Right lobe of liver (tissue), 6 donors: Measurements from ENCODE around the gene NCAPH2. TPM values are rescaled to one million over a fixed set of nuclear protein-coding genes. Genes with fewer than 3 reads are reported as not detected.

Experiments used
- ATAC-seq, 4 donors: fragments of 200-7000 bp; cut with Tn5 transposase; one replicate each; pipeline ENCODE4 v1.9.1; 2020; ENCODE audit warnings: mild to moderate bottlenecking in 4 of 4, moderate library complexity in 4 of 4
- DNase-seq, 3 donors: peaks; one replicate each; pipeline ENCODE4 v3.0.0-alpha.2; 2020
- H3K27ac ChIP-seq, 3 donors: fragments of 200-600 bp; one replicate each; pipeline ENCODE4 v1.8.0; 2022
- H3K27me3 ChIP-seq, 2 donors: fragments of 200-600 bp; one replicate each; pipeline ENCODE4 v1.8.0; 2022
- H3K36me3 ChIP-seq, 4 donors: fragments of 200-600 bp; sonication (generic) in 1 of 4; one replicate each; pipeline versions ENCODE4 v1.5.1 to v1.8.0; 2017 to 2022; ENCODE audit warnings: control low read depth in 1 of 4
- H3K4me1 ChIP-seq, 4 donors: fragments of 200-600 bp; sonication (generic) in 1 of 4; one replicate each; pipeline versions ENCODE4 v1.5.1 to v1.8.0; 2017 to 2022; ENCODE audit warnings: control low read depth in 1 of 4
- H3K4me3 ChIP-seq, 3 donors: fragments of 200-600 bp; one replicate each; pipeline ENCODE4 v1.8.0; 2022
- H3K9me3 ChIP-seq, 4 donors: fragments of 200-600 bp; sonication (generic) in 1 of 4; one replicate each; pipeline versions ENCODE4 v1.5.1 to v1.8.0; 2017 to 2022; ENCODE audit warnings: control low read depth in 1 of 4
- CTCF ChIP-seq, 4 donors: fragments of 200-600 bp in 3 of 4; fragments of 450-650 bp in 1 of 4; IDR thresholded peaks; one replicate each; pipeline versions ENCODE4 v1.5.1 to v1.8.0; 2016 to 2022; ENCODE audit warnings: antibody characterized with exemption in 4 of 4, mild to moderate bottlenecking in 2 of 4
- POLR2A ChIP-seq: fragments of 450-650 bp; IDR thresholded peaks from one replicate; pipeline ENCODE4 v1.6.1; 2017; ENCODE audit warnings: antibody characterized with exemption, mild to moderate bottlenecking
- WGBS: methylation state at CpG from one replicate; pipeline ENCODE4 v1.1.6; 2018; ENCODE audit warnings: low coverage, low lambda C conversion rate; ENCODE audit not compliant: insufficient coverage; ENCODE audit errors: missing lambda C conversion rate; 5-methylcytosine and 5-hydroxymethylcytosine counted together
- intact Hi-C, 2 donors: fragments of 100-400 bp; cut with DNase I; formaldehyde crosslinking; loops; one replicate each; pipeline versions ENCODE4 v1.11.2 to v1.14.1; 2022
- total RNA-seq, 6 experiments: library from RNA; depleted of rRNA in 2 of 6; stranded (reverse); fragments of >200 nt in 2 of 6; fragmentation: NEBNext Ultra II Directional in 3 of 6; extraction: Animal tissue kit (Norgen Biotek cat#: 25700) in 3 of 6; gene quantifications; one replicate each; pipeline versions ENCODE4 v1.1.0 to v1.2.4, GENCODE V29; 2016 to 2023
- donor health status: DM: no; HTN: yes; CAD: no.
- donor health status: DM: no; HTN: no; CAD: no.
- donor health status: DM: no; HTN: no; CAD: no.
- donor health status: DM: no; HTN: yes; CAD: no.
- donor health status: DM: no; HTN: yes; CAD: no.

Gene NCAPH2
- total RNA-seq, 6 experiments from 2014 or later, result 11.4 to 17.3 (median 13.9) TPM

DNA sequence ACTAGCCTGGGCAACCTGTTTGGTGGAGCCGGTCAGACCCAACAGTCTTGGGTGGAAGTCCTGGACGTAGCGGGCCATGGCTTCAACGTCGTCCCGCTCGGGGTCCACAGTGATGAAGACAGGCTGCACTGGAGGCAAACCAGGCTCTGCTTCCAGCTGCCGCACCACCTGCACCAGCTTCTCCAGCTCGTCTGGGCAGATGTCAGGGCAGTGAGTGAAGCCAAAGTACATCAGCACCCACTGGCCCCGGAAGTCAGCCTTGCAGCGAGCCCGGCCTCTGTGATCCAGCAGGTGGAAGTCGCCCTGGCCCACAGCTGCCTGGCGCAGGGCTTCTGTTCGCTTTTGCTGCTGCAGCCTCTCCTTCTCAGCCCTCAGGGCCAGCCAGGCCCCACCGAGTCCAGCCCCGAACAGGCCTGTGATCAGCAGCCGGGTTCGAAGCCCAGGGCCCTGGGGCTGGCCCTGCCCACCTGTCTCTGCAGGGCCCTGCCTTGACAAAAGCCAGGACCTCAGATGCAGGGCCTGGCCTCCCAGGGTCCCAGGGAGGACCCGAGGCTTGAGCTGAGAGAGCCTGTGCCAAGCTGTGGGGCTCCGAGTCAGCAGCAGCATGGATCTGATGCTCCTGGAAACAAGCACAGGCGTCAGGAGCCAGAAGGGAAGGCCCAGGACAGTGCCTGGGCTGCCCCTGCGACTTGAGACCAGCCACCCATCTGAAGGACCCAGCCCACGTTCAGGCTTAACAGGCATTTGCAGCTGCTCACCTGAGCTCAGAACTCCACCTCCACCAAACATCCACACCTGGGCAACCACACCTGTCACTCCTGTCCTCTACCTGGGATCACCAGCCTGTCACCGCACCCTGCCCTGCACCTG lies 16.0 kb downstream of the NCAPH2 start:
- TF ChIP-seq POLR2A, result no peak
- no peak for TF ChIP-seq CTCF (IDR thresholded peaks at IDR 0.05)
- intact Hi-C loops, result loop anchor here in 1 of 2 donors (10.0 kb wide), 1 partner anchor 91 kb away; no protein-coding TSS in a partner anchor
- DNase-seq (peak in 2 of 3 donors; percentile 55 to 60), ATAC-seq (no peak)
- H3K27me3 ChIP-seq, result no peaks in the 10 kb centered on the region
- peaks cover 0 to 24% (median 10%) of the 10 kb centered on the region in 4 donors for H3K4me1 ChIP-seq
- no peaks in the 10 kb centered on the region for H3K9me3 ChIP-seq
- peak overlapping the region in 1 of 3 donors; percentile 87 for H3K27ac ChIP-seq
- WGBS, result no CpG with 5 or more reads among the region's 25 CpGs
- peak overlapping the region; percentile 66 to 74 (median 68) for H3K4me3 ChIP-seq
- H3K36me3 ChIP-seq, result peaks cover 0 to 27% (median 3%) of the 10 kb centered on the region in 4 donors

- TF ChIP-seq CTCF (IDR thresholded peaks at IDR 0.05) (no peak), POLR2A (no peak)
- H3K27me3 ChIP-seq, result no peaks in the 10 kb centered on the region
- WGBS, result 1% methylated on average over 15 of the region's 19 CpGs
- H3K4me3 ChIP-seq, result peak overlapping the region; percentile 66 to 74 (median 68)
- intact Hi-C loops, result loop anchor here in 1 of 2 donors (10.0 kb wide), 1 partner anchor 90 kb away; no protein-coding TSS in a partner anchor
- peak overlapping the region; percentile 76 to 94 (median 87) for H3K27ac ChIP-seq
- DNase-seq (no peak), ATAC-seq (no peak)
- peaks cover 0 to 25% (median 12%) of the 10 kb centered on the region in 4 donors for H3K4me1 ChIP-seq
- H3K36me3 ChIP-seq, result peaks cover 0 to 23% (median 3%) of the 10 kb centered on the region in 4 donors
- H3K9me3 ChIP-seq, result no peaks in the 10 kb centered on the region
Measured at GRCh38 chr22:50524676-50525103, 16.7 kb downstream of the NCAPH2 start.

GRCh38 chr22:50525104-50525857 lies 17.3 kb downstream of the NCAPH2 start, which contains the start of gene SCO2:
TSS of gene SCO2 (minus strand) at chr22:50525598. CDS start at chr22:50524411, 1,187 bp downstream.
- no peaks in the 10 kb centered on the region for H3K27me3 ChIP-seq
- 0% methylated on average over 15 of the region's 84 CpGs for WGBS
- ATAC-seq, result peak; percentile 38 to 64 (median 56)
- peaks cover 0 to 23% (median 3%) of the 10 kb centered on the region in 4 donors for H3K36me3 ChIP-seq
- no peaks in the 10 kb centered on the region for H3K9me3 ChIP-seq
- intact Hi-C loops, result loop anchor here in 1 of 2 donors (10.0 kb wide), 1 partner anchor 90 kb away; no protein-coding TSS in a partner anchor
- DNase-seq, result peak; percentile 97
- peak within 1 kb of the TSS; percentile 66 to 74 (median 68) for H3K4me3 ChIP-seq
- H3K4me1 ChIP-seq, result peaks cover 0 to 25% (median 12%) of the 10 kb centered on the region in 4 donors
- peak; percentile 92 for TF ChIP-seq POLR2A
- peak; percentile 8 to 36 (median 29) for TF ChIP-seq CTCF (IDR thresholded peaks at IDR 0.05)
- peak within 1 kb of the TSS; percentile 76 to 94 (median 87) for H3K27ac ChIP-seq

DNA sequence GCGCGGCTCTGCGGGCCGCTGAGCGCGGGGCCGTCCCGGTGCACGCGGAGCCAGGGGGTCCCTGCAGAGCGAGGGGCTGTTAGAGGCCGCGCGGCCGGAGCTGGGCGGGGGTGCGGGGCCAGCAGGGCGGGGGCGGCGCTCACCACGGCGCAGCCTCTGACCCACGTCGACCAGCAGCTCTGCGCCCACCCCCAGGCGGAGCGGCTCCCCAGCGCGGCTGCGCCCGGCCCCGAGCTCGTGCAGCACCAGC lies 17.8 kb downstream of the NCAPH2 start:
- H3K4me3 ChIP-seq, result peak overlapping the region; percentile 66 to 74 (median 68)
- peak overlapping the region; percentile 76 to 94 (median 87) for H3K27ac ChIP-seq
- TF ChIP-seq CTCF (IDR thresholded peaks at IDR 0.05) (no peak), POLR2A (no peak)
- no peak for DNase-seq
- intact Hi-C loops, result loop anchor here in 1 of 2 donors (10.0 kb wide), 1 partner anchor 89 kb away; no protein-coding TSS in a partner anchor
- WGBS, result no CpG with 5 or more reads among the region's 33 CpGs
- no peaks in the 10 kb centered on the region for H3K9me3 ChIP-seq
- H3K36me3 ChIP-seq, result peaks cover 0 to 23% (median 3%) of the 10 kb centered on the region in 4 donors
- H3K4me1 ChIP-seq, result peaks cover 0 to 25% (median 12%) of the 10 kb centered on the region in 4 donors
- peak in 2 of 4 donors; percentile 4 to 5 for ATAC-seq
- no peaks in the 10 kb centered on the region for H3K27me3 ChIP-seq
